HEK293T (cell line): Measurements from ENCODE around the gene HCFC1R1.

Source experiments
- BHLHE40 ChIP-seq: fragments of 450-650 bp; IDR thresholded peaks from 2 replicates; pipeline ENCODE4 v1.6.1; 2016; ENCODE audit warnings: mild to moderate bottlenecking, moderate library complexity, borderline replicate concordance
- ELF4 ChIP-seq: fragments of 450-650 bp; IDR thresholded peaks from 2 replicates; pipeline ENCODE4 v1.6.1; 2017; ENCODE audit warnings: antibody characterized with exemption
- FOXA1 ChIP-seq: fragments of 450-650 bp; IDR thresholded peaks from 2 replicates; pipeline ENCODE4 v1.6.1; 2016; ENCODE audit warnings: mild to moderate bottlenecking
- FOXK2 ChIP-seq: fragments of 450-650 bp; IDR thresholded peaks from 2 replicates; pipeline ENCODE4 v1.6.1; 2016; ENCODE audit warnings: mild to moderate bottlenecking
- FOXM1 ChIP-seq: fragments of 450-650 bp; IDR thresholded peaks from 2 replicates; pipeline ENCODE4 v1.6.1; 2017; ENCODE audit warnings: mild to moderate bottlenecking, borderline replicate concordance
- HDGF ChIP-seq: fragments of 450-650 bp; IDR thresholded peaks from 2 replicates; pipeline ENCODE4 v1.6.1; 2017; ENCODE audit warnings: antibody characterized with exemption, borderline replicate concordance
- L3MBTL2 ChIP-seq: fragments of 450-650 bp; conservative IDR thresholded peaks from 2 replicates; pipeline ENCODE4 v1.6.1; 2016; ENCODE audit warnings: mild to moderate bottlenecking
- LEF1 ChIP-seq: fragments of 450-650 bp; IDR thresholded peaks from 2 replicates; pipeline ENCODE4 v1.6.1; 2017; ENCODE audit warnings: mild to moderate bottlenecking, borderline replicate concordance
- NFRKB ChIP-seq: fragments of 450-650 bp; IDR thresholded peaks from 2 replicates; pipeline ENCODE4 v1.6.1; 2016; ENCODE audit warnings: mild to moderate bottlenecking, moderate library complexity
- SP1 ChIP-seq: fragments of 450-650 bp; IDR thresholded peaks from 2 replicates; pipeline ENCODE4 v1.6.1; 2017
- SUZ12 ChIP-seq: fragments of 450-650 bp; IDR thresholded peaks from 2 replicates; pipeline ENCODE4 v1.6.1; 2016; ENCODE audit warnings: mild to moderate bottlenecking
- TARDBP ChIP-seq: fragments of 450-650 bp; IDR thresholded peaks from 2 replicates; pipeline ENCODE4 v1.6.1; 2016
- ZNF384 ChIP-seq: fragments of 450-650 bp; IDR thresholded peaks from 2 replicates; pipeline ENCODE4 v1.6.1; 2016
- TF ChIP-seq, protein P1 (sequence below): fragments of 450-650 bp; IDR thresholded peaks from 2 replicates; pipeline ENCODE4 v1.6.1; 2016

DNA sequence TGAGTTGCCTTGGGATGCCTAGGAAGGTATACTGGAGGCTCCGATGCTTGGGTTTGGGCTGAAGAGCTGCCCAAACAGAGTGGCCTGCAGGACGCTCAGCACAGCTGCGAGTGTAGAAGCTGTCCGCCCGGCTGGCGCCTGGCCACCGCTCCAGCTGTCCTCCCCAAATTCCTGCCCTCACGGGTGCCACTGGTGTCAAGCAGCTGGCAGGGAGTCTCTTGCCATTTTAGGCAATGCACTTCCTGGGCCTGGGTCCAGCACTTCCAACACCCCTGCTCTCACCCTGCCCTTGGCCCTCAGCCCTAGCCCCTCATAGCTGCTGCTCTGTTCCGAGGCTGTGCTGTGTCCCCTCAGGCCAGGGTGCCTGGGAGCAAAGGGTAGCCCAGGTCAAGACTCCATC lies 38.3 kb downstream of the HCFC1R1 start:
- TF ChIP-seq ELF4 (no peak), FOXA1 (no peak), L3MBTL2 (no peak), FOXK2 (no peak), FOXM1 (no peak), SP1 (no peak), LEF1 (no peak), BHLHE40 (no peak), SUZ12 (no peak), ZNF384 (no peak), HDGF (no peak), NFRKB (no peak), TARDBP (no peak)
- TF ChIP-seq, protein P1, sequence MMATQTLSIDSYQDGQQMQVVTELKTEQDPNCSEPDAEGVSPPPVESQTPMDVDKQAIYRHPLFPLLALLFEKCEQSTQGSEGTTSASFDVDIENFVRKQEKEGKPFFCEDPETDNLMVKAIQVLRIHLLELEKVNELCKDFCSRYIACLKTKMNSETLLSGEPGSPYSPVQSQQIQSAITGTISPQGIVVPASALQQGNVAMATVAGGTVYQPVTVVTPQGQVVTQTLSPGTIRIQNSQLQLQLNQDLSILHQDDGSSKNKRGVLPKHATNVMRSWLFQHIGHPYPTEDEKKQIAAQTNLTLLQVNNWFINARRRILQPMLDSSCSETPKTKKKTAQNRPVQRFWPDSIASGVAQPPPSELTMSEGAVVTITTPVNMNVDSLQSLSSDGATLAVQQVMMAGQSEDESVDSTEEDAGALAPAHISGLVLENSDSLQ, result no peak
